ENCODE results near the gene ADPGK. TPM values are rescaled to one million over a fixed set of nuclear protein-coding genes. Genes with fewer than 3 reads are reported as not detected.

Gene ADPGK
- total RNA-seq: 100 to 1,000 TPM in 2 of 3 donors, 10 to 100 TPM in 1; 99.8 to 113 (median 101) TPM
- 169 TPM for total RNA-seq (2013)

GRCh38 chr15:72783640-72784455 lies at the start of gene ADPGK:
Gene ADPGK (minus strand): TSS chr15:72783758. CDS start chr15:72783691, 67 bp downstream.
- TF ChIP-seq CTCF (IDR thresholded peaks at IDR 0.05): no peak
- ATAC-seq (peak; percentile 79 to 94 (median 82)), DNase-seq (peak; percentile 98 to 99)
- Histone ChIP-seq H3K9me3 (ENCODE audit: control insufficient read depth, insufficient read depth, low read length) (no peaks in the 10 kb centered on the region), H3K27ac (ENCODE audit: low read length) (peak within 1 kb of the TSS; percentile 92), H3K27me3 (ENCODE audit: control insufficient read depth, insufficient read depth, low read length) (no peaks in the 10 kb centered on the region), H3K4me3 (ENCODE audit: low read length) (peak within 1 kb of the TSS; percentile 72), H3K36me3 (ENCODE audit: control insufficient read depth, insufficient read depth, low read length) (peaks cover 11% of the 10 kb centered on the region), H3K4me1 (ENCODE audit: control insufficient read depth, insufficient read depth, low read length) (peaks cover 40% of the 10 kb centered on the region)
- no peaks in the 10 kb centered on the region for H3K27me3 Mint-ChIP-seq (ENCODE audit: low read depth in 2 of 2)
- H3K36me3 Mint-ChIP-seq: no peaks in the 10 kb centered on the region
- H3K27ac Mint-ChIP-seq: peak within 1 kb of the TSS; percentile 85 to 93
- peaks cover 0 to 3% of the 10 kb centered on the region in 2 donors for H3K9me3 Mint-ChIP-seq
- under 1% methylated on average over 68 of the region's 68 CpGs for WGBS (ENCODE audit: insufficient coverage)
- intact Hi-C loops (cut with micrococcal nuclease): loop anchor here (2.0 to 10.0 kb wide), 8 partner anchors 25 to 667 kb away; partner anchors contain the start of genes ARIH1, BBS4, HEXA and HIGD2B
- peak within 1 kb of the TSS; percentile 92 for H3K4me3 Mint-ChIP-seq
- peaks cover 58 to 75% of the 10 kb centered on the region in 2 donors for H3K4me1 Mint-ChIP-seq

DNA sequence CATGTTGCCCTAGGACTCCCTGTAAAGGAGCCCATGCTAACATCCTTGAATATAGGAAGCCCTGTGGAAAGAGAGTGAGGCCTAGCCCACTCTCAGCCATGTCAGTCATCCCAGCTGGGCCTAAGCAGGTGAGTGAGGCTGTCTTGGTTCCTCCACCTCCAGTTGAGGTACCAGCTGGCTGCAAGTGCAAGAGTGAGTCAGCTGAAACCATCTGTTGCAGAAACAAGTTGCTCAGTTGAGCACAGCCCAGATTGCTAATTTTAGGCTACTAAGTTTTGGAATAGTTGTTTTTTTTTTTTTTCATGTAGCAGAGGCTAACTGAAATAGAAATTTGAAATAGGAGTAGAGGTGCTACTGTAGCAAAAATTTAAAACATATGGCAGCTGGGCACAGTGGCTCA lies 43.7 kb upstream of the ADPGK start:
- Histone ChIP-seq H3K27me3 (ENCODE audit: control insufficient read depth, insufficient read depth, low read length) (no peaks in the 10 kb centered on the region), H3K36me3 (ENCODE audit: control insufficient read depth, insufficient read depth, low read length) (no peaks in the 10 kb centered on the region), H3K9me3 (ENCODE audit: control insufficient read depth, insufficient read depth, low read length) (no peaks in the 10 kb centered on the region), H3K27ac (ENCODE audit: low read length) (no peak overlapping the region), H3K4me3 (ENCODE audit: low read length) (no peak overlapping the region), H3K4me1 (ENCODE audit: control insufficient read depth, insufficient read depth, low read length) (no peaks in the 10 kb centered on the region)
- Mint-ChIP-seq H3K36me3 (no peaks in the 10 kb centered on the region), H3K4me3 (no peak overlapping the region), H3K27ac (no peak overlapping the region), H3K9me3 (no peaks in the 10 kb centered on the region), H3K27me3 (ENCODE audit: low read depth in 2 of 2) (peaks cover 21 to 28% of the 10 kb centered on the region in 2 donors), H3K4me1 (no peaks in the 10 kb centered on the region)
- intact Hi-C loops (cut with micrococcal nuclease): no loop called here
- no peak for ATAC-seq
- TF ChIP-seq CTCF (IDR thresholded peaks at IDR 0.05): no peak
- no peak for DNase-seq

DNA sequence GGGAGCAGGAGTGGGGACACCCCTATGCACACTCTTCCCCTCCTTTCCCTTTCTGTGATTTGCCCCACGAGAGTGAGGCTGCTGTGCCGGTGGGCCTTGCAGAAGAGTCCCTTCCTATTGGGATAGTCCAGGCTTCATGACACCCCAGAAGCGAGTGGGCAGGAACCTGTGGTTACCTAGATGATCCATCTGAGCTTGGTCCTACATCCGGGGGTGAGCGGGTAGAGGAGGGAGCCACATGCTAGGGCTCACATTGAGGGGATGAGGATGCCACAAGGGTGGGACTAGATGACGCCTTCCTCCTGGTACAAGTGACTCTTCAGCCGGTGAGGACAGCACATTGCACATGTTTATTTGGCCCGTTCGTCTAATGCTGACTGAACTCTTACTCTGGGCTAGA lies 43.1 kb upstream of the ADPGK start:
- H3K4me3 ChIP-seq (ENCODE audit: low read length): no peak overlapping the region
- no peaks in the 10 kb centered on the region for H3K27me3 ChIP-seq (ENCODE audit: control insufficient read depth, insufficient read depth, low read length)
- Mint-ChIP-seq H3K9me3 (no peaks in the 10 kb centered on the region), H3K4me3 (no peak overlapping the region), H3K36me3 (no peaks in the 10 kb centered on the region), H3K27ac (no peak overlapping the region), H3K27me3 (ENCODE audit: low read depth in 2 of 2) (peaks cover 21 to 22% of the 10 kb centered on the region in 2 donors), H3K4me1 (no peaks in the 10 kb centered on the region)
- H3K9me3 ChIP-seq (ENCODE audit: control insufficient read depth, insufficient read depth, low read length): no peaks in the 10 kb centered on the region
- no peaks in the 10 kb centered on the region for H3K36me3 ChIP-seq (ENCODE audit: control insufficient read depth, insufficient read depth, low read length)
- no peak overlapping the region for H3K27ac ChIP-seq (ENCODE audit: low read length)
- DNase-seq: no peak
- no peak for TF ChIP-seq CTCF (IDR thresholded peaks at IDR 0.05)
- 94% methylated on average over 9 of the region's 9 CpGs for WGBS (ENCODE audit: insufficient coverage)
- H3K4me1 ChIP-seq (ENCODE audit: control insufficient read depth, insufficient read depth, low read length): no peaks in the 10 kb centered on the region
- intact Hi-C loops (cut with micrococcal nuclease): no loop called here
- no peak for ATAC-seq
